Measurements from ENCODE around the gene TMEM45B. TPM values are rescaled to one million over a fixed set of nuclear protein-coding genes. Genes with fewer than 3 reads are reported as not detected.
"Not testable (repeated sequence)": the region's sequence is repeated elsewhere in the genome, so short reads cannot be mapped to it uniquely, and the experiment has no call there.

Gene TMEM45B
- total RNA-seq, 1 donor from 2014 or later, result not detected

- Mint-ChIP-seq H3K27ac (ENCODE audit: unreplicated experiment) (no peak overlapping the region), H3K4me1 (ENCODE audit: unreplicated experiment) (no peaks in the 10 kb centered on the region), H3K27me3 (ENCODE audit: unreplicated experiment) (peaks cover 47% of the 10 kb centered on the region), H3K9me3 (ENCODE audit: unreplicated experiment) (no peaks in the 10 kb centered on the region), H3K4me3 (ENCODE audit: unreplicated experiment) (no peak overlapping the region), H3K36me3 (ENCODE audit: unreplicated experiment) (no peaks in the 10 kb centered on the region)
- DNase-seq (ENCODE audit: extremely low spot score, unreplicated experiment), result no peak
- no peak for TF ChIP-seq CTCF (IDR thresholded peaks at IDR 0.05)
These were observed 24.6 kb downstream of the TMEM45B start for GRCh38 chr11:129840236-129840635.

- TF ChIP-seq CTCF (IDR thresholded peaks at IDR 0.05), result no peak
- Mint-ChIP-seq H3K27me3 (ENCODE audit: unreplicated experiment) (peaks cover 44% of the 10 kb centered on the region), H3K9me3 (ENCODE audit: unreplicated experiment) (no peaks in the 10 kb centered on the region), H3K4me1 (ENCODE audit: unreplicated experiment) (peaks cover 16% of the 10 kb centered on the region), H3K4me3 (ENCODE audit: unreplicated experiment) (no peak overlapping the region), H3K36me3 (ENCODE audit: unreplicated experiment) (no peaks in the 10 kb centered on the region), H3K27ac (ENCODE audit: unreplicated experiment) (no peak overlapping the region)
- no peak for DNase-seq (ENCODE audit: extremely low spot score, unreplicated experiment)
These were observed 26.5 kb downstream of the TMEM45B start for GRCh38 chr11:129842138-129842537.

GRCh38 chr11:129846508-129847335 is 31.1 kb downstream of the TMEM45B start:
- Mint-ChIP-seq H3K4me1 (ENCODE audit: unreplicated experiment) (peaks cover 16% of the 10 kb centered on the region), H3K9me3 (ENCODE audit: unreplicated experiment) (no peaks in the 10 kb centered on the region), H3K27me3 (ENCODE audit: unreplicated experiment) (peaks cover 29% of the 10 kb centered on the region), H3K27ac (ENCODE audit: unreplicated experiment) (peak overlapping the region; percentile 76), H3K4me3 (ENCODE audit: unreplicated experiment) (no peak overlapping the region), H3K36me3 (ENCODE audit: unreplicated experiment) (no peaks in the 10 kb centered on the region)
- no peak for TF ChIP-seq CTCF (IDR thresholded peaks at IDR 0.05)
- DNase-seq (ENCODE audit: extremely low spot score, unreplicated experiment), result no peak

GRCh38 chr11:129847361-129847760 is 31.7 kb downstream of the TMEM45B start:
- H3K9me3 Mint-ChIP-seq (ENCODE audit: unreplicated experiment); H3K27ac Mint-ChIP-seq (ENCODE audit: unreplicated experiment); H3K4me3 Mint-ChIP-seq (ENCODE audit: unreplicated experiment); H3K36me3 Mint-ChIP-seq (ENCODE audit: unreplicated experiment); DNase-seq (ENCODE audit: extremely low spot score, unreplicated experiment): not testable (repeated sequence)
- H3K27me3 Mint-ChIP-seq (ENCODE audit: unreplicated experiment), result peaks cover 27% of the 10 kb centered on the region
- peaks cover 16% of the 10 kb centered on the region for H3K4me1 Mint-ChIP-seq (ENCODE audit: unreplicated experiment)

GRCh38 chr11:129849447-129850130 is 33.9 kb downstream of the TMEM45B start:
- no peak overlapping the region for H3K27ac Mint-ChIP-seq (ENCODE audit: unreplicated experiment)

More at GRCh38 chr11:129849447-129850130, 33.9 kb downstream of the TMEM45B start:
- no peak for DNase-seq (ENCODE audit: extremely low spot score, unreplicated experiment)
- no peaks in the 10 kb centered on the region for H3K36me3 Mint-ChIP-seq (ENCODE audit: unreplicated experiment)
- no peaks in the 10 kb centered on the region for H3K9me3 Mint-ChIP-seq (ENCODE audit: unreplicated experiment)
- no peak for TF ChIP-seq CTCF (IDR thresholded peaks at IDR 0.05)
- H3K27me3 Mint-ChIP-seq (ENCODE audit: unreplicated experiment), result peaks cover 11% of the 10 kb centered on the region
- peaks cover 16% of the 10 kb centered on the region for H3K4me1 Mint-ChIP-seq (ENCODE audit: unreplicated experiment)
- no peak overlapping the region for H3K4me3 Mint-ChIP-seq (ENCODE audit: unreplicated experiment)

Measured in osteocyte (in vitro differentiated cells).